ENCODE data around the gene SLX4IP.

The SLX4IP gene

GRCh38 chr20:10647471-10647870, 212.4 kb downstream of the SLX4IP start:
- DNase-seq (ENCODE audit: low read depth, low spot score): no peak

GRCh38 chr20:10647909-10648308, 212.8 kb downstream of the SLX4IP start:
- DNase-seq (ENCODE audit: low read depth, low spot score): no peak

- DNase-seq (ENCODE audit: low read depth, low spot score): no peak
Measured at GRCh38 chr20:10648651-10649050, 213.5 kb downstream of the SLX4IP start.

GRCh38 chr20:10649080-10649796, 214.1 kb downstream of the SLX4IP start:
- DNase-seq (ENCODE audit: low read depth, low spot score): no peak

GRCh38 chr20:10649797-10650160, 214.7 kb downstream of the SLX4IP start:
- no peak for DNase-seq (ENCODE audit: low read depth, low spot score)

DNA sequence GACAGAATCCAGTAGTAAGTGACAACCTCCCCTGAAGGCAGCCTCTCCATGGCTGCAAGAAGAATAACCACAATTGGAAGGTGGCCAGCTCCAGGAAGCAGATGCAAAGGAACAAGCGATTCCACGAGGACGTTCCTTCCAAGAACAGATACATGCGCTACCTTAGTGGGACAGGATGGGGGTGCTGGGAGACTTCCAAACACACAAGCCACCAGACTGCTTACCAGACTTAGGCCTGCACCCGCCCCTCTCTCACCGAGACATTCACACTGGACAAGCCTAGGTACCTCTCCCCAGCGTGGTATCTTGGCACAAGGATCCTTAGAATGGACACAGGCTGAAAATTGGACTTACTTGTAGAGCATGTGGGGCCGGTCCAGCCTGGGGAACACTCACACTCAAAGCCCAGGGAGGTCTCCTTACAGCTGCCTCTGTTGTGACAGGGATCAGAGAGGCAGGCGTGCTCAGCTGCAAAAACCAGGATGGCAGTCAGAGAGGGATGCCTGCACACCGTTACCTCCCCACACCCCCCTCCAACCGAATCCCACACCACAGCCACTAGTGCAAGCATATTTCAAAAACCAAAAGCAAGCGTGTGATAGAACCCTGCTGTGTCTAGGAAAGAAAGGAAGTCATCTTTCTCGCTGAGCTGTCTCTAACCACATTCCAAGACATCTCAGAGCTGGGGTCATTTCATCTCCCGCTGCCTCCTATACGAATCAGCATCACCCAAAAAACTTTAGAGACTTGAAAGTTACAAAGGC, 216.3 kb downstream of the SLX4IP start:
- DNase-seq (ENCODE audit: low read depth, low spot score): no peak

- no peak for DNase-seq (ENCODE audit: low read depth, low spot score)
Measured at GRCh38 chr20:10652185-10652584, 217.1 kb downstream of the SLX4IP start.

GRCh38 chr20:10652660-10653261, 217.7 kb downstream of the SLX4IP start:
- no peak for DNase-seq (ENCODE audit: low read depth, low spot score)

DNA sequence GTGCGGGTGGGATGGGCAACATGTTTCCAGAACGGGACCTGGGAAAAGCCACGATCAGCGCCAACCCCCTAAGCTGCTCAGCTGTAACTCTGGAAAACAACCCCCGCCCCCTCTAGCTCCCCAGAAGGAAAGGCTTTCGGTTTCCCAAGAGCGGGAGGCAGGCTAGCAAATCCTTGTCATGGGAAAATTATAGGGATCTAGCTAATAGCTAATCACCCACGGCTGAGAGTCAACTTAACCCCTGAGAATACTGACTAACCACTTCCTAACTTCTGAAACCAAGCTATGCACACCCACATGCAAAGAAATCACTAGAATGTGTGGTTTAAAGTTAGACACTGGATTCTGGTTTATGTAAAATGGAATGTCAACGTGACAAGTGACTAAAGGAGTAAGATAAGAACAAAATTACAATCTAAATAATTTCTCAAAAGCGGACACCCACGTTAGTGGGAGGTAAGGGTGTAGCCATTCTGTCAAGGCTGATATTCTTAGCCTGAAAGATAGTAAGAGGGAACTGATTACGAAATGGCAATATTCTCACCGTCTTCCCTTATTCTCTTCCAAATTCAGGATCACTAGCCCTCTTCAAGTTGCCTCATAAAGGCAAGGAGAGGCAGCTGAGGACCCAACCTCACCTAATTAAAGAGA, 218.6 kb downstream of the SLX4IP start:
- no peak for DNase-seq (ENCODE audit: low read depth, low spot score)

GRCh38 chr20:10654250-10654610, 219.1 kb downstream of the SLX4IP start:
- no peak for DNase-seq (ENCODE audit: low read depth, low spot score)

GRCh38 chr20:10654630-10655029, 219.5 kb downstream of the SLX4IP start:
- no peak for DNase-seq (ENCODE audit: low read depth, low spot score)

GRCh38 chr20:10655720-10656669, 220.9 kb downstream of the SLX4IP start:
- no peak for DNase-seq (ENCODE audit: low read depth, low spot score)

DNA sequence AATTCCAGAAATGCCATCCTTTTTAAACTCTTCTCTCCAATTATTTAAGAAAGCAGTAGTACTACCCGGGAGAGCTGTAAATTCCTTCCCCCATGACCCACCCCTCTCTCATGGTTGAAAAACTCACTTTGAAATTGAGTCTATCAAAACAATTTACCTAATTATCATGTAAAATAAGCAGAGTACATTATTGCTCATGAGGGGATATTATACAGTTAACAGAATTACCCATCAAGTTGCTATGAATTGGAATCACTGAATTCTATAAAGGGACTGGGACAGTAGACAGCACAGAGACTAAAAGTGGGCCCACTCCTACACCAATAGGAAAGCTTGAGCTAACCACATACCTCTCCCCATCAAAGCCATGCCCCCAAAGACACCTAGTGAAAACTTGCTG, 222.3 kb downstream of the SLX4IP start:
- no peak for DNase-seq (ENCODE audit: low read depth, low spot score)

- DNase-seq (ENCODE audit: low read depth, low spot score): no peak
Measured at GRCh38 chr20:10658051-10658823, 223.1 kb downstream of the SLX4IP start.

DNA sequence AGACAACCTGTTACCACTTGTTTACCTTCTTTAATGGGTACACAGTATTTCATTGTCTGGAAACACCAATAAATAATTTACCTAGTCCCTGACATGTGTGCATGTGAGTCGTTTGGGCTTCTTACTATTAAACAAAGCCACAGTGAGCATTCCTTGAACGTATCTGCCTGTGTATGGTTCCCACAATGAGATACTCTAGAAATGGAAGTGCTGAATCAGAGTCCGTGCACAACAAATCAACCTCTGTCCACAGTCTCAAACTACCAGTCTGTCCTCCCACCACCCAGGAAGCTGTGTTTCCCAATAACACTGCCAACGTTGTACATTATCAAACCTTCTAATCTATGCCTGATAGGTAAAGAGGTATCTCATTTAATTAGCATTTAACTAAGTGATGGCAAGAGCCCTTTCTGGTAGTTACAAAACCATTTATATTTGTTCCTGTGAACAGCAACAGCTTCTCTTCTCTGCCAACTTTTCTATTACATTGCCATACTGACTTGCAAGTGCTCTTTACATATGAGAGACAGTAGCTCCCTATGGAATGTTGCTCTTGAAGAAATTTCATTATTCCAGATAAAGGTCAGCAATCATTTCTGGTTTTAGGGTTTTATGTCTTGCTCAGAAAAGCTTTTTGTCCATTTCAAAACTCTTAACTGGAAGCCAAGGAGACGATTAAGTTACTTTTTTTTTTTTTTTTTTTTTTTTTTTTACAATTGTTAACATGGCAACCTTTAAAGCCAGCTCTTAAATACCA, 223.9 kb downstream of the SLX4IP start:
- no peak for DNase-seq (ENCODE audit: low read depth, low spot score)

DNA sequence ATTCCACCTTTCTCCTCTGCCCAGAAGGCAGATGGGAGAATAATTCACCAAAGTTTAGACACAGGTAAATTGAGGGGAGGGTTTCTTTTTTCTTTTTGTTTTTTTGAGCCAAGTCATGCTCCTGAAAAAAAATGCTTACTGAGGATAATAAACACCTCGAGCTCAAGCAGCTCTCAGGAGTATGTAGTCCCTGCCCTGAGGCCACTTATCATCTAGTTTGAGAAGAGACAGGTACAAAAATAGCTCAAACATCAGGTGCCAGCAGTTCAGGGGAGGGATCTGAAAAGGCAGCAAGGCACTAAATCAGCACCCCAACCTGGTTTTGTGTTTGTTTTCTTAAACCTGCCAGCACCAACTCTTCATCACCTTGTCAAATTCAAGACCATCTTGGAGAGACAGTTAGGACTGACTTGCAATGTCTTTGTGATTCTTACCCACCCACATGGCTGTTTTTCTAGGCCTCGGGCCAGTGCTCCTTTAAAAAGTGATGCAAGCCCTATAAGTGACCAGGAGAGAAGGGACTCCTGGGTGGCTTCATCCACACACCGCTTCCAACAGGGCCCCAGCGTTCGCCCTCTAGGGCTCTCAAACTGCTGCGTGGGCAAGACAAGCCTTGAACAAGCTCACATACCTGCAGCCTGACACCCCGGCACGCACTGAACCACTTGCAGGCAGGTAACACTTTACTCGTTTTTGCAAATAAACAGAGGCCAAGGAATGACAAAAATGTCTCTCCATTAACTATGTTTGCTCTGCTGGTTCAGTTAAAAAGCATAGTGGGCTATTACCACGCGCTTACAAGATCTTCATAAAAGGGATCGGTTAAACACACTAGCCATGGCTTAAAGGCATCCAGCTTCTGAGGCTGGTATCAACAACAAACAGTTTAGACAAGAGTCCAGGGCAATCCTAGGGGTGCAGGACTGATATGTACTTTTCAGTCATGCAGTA, 224.8 kb downstream of the SLX4IP start:
- DNase-seq (ENCODE audit: low read depth, low spot score): no peak

- DNase-seq (ENCODE audit: low read depth, low spot score): no peak
Measured at GRCh38 chr20:10660661-10661060, 225.6 kb downstream of the SLX4IP start.

- no peak for DNase-seq (ENCODE audit: low read depth, low spot score)
Measured at GRCh38 chr20:10661261-10661660, 226.2 kb downstream of the SLX4IP start.

GRCh38 chr20:10662151-10662550, 227.0 kb downstream of the SLX4IP start:
- DNase-seq (ENCODE audit: low read depth, low spot score): no peak
